GM18502 (cell line): ENCODE results near the gene AFF3.
"Not testable (repeated sequence)": the region's sequence is repeated elsewhere in the genome, so short reads cannot be mapped to it uniquely, and the experiment has no call there.

Experiments
- ATAC-seq: cut with Tn5 transposase; IDR thresholded peaks from one replicate; pipeline ENCODE4 v1.9.1; 2021; ENCODE audit warnings: mild to moderate bottlenecking; ENCODE audit not compliant: unreplicated experiment, poor library complexity

The AFF3 gene

GRCh38 chr2:99735314-99735713, 407.1 kb downstream of the AFF3 start:
- ATAC-seq: not testable (repeated sequence)

- ATAC-seq: no peak
Measured at GRCh38 chr2:99734236-99734635, 408.2 kb downstream of the AFF3 start.

GRCh38 chr2:99729104-99730025, 413.0 kb downstream of the AFF3 start:
- no peak for ATAC-seq

- ATAC-seq: no peak
Measured at GRCh38 chr2:99728166-99728565, 414.2 kb downstream of the AFF3 start.

- no peak for ATAC-seq
Measured at GRCh38 chr2:99727199-99727598, 415.2 kb downstream of the AFF3 start.

GRCh38 chr2:99726691-99727090, 415.7 kb downstream of the AFF3 start:
- no peak for ATAC-seq

- no peak for ATAC-seq
Measured at GRCh38 chr2:99725820-99726219, 416.6 kb downstream of the AFF3 start.

- ATAC-seq: no peak
Measured at GRCh38 chr2:99722476-99722875, 419.9 kb downstream of the AFF3 start.

GRCh38 chr2:99719102-99719501, 423.3 kb downstream of the AFF3 start:
- ATAC-seq: no peak

- ATAC-seq: no peak
Measured at GRCh38 chr2:99715956-99716355, 426.4 kb downstream of the AFF3 start.

- ATAC-seq: no peak
Measured at GRCh38 chr2:99714349-99714748, 428.0 kb downstream of the AFF3 start.

GRCh38 chr2:99711144-99711543, 431.2 kb downstream of the AFF3 start:
- ATAC-seq: no peak

- ATAC-seq: no peak
Measured at GRCh38 chr2:99710721-99711120, 431.7 kb downstream of the AFF3 start.

GRCh38 chr2:99709229-99709628, 433.2 kb downstream of the AFF3 start:
- ATAC-seq: no peak

- no peak for ATAC-seq
Measured at GRCh38 chr2:99708231-99708630, 434.2 kb downstream of the AFF3 start.

GRCh38 chr2:99707592-99707991, 434.8 kb downstream of the AFF3 start:
- ATAC-seq: no peak

- ATAC-seq: no peak
Measured at GRCh38 chr2:99706735-99707134, 435.7 kb downstream of the AFF3 start.

GRCh38 chr2:99701503-99701902, 440.9 kb downstream of the AFF3 start:
- no peak for ATAC-seq

- no peak for ATAC-seq
Measured at GRCh38 chr2:99700482-99701398, 441.6 kb downstream of the AFF3 start.

GRCh38 chr2:99698896-99699295, 443.5 kb downstream of the AFF3 start:
- no peak for ATAC-seq
